Measurements from ENCODE around the gene NADK. TPM values are rescaled to one million over a fixed set of nuclear protein-coding genes. Genes with fewer than 3 reads are reported as not detected.

The NADK gene
- total RNA-seq, 1 experiment from 2014 or later = 107 TPM

DNA sequence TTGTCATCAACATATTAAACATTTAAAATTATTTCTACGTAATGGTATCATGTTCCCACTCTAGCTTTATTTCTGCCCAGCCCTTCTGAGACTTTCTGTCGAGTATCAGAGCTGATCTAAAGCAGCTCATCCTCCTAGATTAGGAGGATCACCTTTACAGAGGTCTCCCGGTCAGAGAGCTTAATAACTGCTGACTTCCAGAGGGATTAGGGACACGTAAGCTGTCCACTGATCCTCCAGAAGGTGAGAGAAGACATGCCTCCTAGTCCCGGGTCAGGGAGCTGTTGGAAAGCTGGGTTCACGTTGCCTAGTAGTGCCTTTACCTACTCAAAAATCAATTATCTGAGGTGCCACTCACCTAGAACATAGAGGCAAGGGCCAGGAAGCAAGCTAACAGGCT lies 31.2 kb upstream of the NADK start:
- Mint-ChIP-seq H3K27me3 (ENCODE audit: insufficient read depth, unreplicated experiment) (no peaks in the 10 kb centered on the region), H3K27ac (ENCODE audit: low read depth, unreplicated experiment) (no peak overlapping the region), H3K4me1 (ENCODE audit: insufficient read depth, unreplicated experiment) (no peaks in the 10 kb centered on the region), H3K9me3 (ENCODE audit: unreplicated experiment) (no peaks in the 10 kb centered on the region), H3K36me3 (ENCODE audit: insufficient read depth, unreplicated experiment) (peaks cover 87% of the 10 kb centered on the region), H3K4me3 (ENCODE audit: unreplicated experiment) (no peak overlapping the region)
- TF ChIP-seq, protein P1, sequence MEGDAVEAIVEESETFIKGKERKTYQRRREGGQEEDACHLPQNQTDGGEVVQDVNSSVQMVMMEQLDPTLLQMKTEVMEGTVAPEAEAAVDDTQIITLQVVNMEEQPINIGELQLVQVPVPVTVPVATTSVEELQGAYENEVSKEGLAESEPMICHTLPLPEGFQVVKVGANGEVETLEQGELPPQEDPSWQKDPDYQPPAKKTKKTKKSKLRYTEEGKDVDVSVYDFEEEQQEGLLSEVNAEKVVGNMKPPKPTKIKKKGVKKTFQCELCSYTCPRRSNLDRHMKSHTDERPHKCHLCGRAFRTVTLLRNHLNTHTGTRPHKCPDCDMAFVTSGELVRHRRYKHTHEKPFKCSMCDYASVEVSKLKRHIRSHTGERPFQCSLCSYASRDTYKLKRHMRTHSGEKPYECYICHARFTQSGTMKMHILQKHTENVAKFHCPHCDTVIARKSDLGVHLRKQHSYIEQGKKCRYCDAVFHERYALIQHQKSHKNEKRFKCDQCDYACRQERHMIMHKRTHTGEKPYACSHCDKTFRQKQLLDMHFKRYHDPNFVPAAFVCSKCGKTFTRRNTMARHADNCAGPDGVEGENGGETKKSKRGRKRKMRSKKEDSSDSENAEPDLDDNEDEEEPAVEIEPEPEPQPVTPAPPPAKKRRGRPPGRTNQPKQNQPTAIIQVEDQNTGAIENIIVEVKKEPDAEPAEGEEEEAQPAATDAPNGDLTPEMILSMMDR (IDR thresholded peaks at IDR 0.05; ENCODE audit: unreplicated experiment) = no peak
- DNase-seq (ENCODE audit: unreplicated experiment) = no peak
- ChIA-PET POLR2A (interaction anchor here (1.4 kb wide), 1 partner anchor 82 kb away, joined by 3 read pairs; no protein-coding TSS in a partner anchor), CTCF (interaction anchor here (0.7 to 2.5 kb wide), 3 partner anchors 14 to 171 kb away, joined by 3 to 12 read pairs (median 4); no protein-coding TSS in a partner anchor)
- BruUV-seq (replicated peaks) = no TSS peak
- intact Hi-C loops (cut with micrococcal nuclease) = no loop called here

DNA sequence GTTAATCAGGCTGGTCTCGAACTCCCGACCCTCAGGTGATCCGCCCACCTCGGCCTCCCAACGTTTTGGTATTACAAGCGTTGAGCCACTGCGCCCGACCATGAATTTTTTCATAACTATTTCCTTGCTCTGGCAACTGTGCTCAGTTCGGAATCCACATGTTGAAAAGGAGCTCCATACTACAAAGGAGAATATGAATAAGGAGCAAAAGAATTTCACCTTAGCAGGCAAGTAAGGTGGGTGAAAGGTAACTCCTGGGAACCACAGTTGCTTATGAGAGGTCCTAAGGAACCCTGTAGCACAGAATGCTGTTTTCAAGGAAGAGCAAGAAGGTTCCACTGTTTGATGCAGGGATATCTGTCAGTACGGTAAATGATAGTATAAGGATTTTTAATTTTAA lies 29.9 kb upstream of the NADK start:
- H3K27me3 Mint-ChIP-seq (ENCODE audit: insufficient read depth, unreplicated experiment) = no peaks in the 10 kb centered on the region
- H3K4me1 Mint-ChIP-seq (ENCODE audit: insufficient read depth, unreplicated experiment) = no peaks in the 10 kb centered on the region
- peaks cover 87% of the 10 kb centered on the region for H3K36me3 Mint-ChIP-seq (ENCODE audit: insufficient read depth, unreplicated experiment)
- ChIA-PET POLR2A (no interaction called here), CTCF (interaction anchor here (0.6 to 2.5 kb wide), 5 partner anchors 16 to 97 kb away, joined by 3 to 12 read pairs (median 3); no protein-coding TSS in a partner anchor)
- H3K4me3 Mint-ChIP-seq (ENCODE audit: unreplicated experiment) = no peak overlapping the region
- BruUV-seq (replicated peaks) = no TSS peak
- DNase-seq (ENCODE audit: unreplicated experiment) = no peak
- no peak overlapping the region for H3K27ac Mint-ChIP-seq (ENCODE audit: low read depth, unreplicated experiment)
- H3K9me3 Mint-ChIP-seq (ENCODE audit: unreplicated experiment) = no peaks in the 10 kb centered on the region
- TF ChIP-seq, protein P1 (IDR thresholded peaks at IDR 0.05; ENCODE audit: unreplicated experiment) = no peak
- intact Hi-C loops (cut with micrococcal nuclease) = no loop called here

DNA sequence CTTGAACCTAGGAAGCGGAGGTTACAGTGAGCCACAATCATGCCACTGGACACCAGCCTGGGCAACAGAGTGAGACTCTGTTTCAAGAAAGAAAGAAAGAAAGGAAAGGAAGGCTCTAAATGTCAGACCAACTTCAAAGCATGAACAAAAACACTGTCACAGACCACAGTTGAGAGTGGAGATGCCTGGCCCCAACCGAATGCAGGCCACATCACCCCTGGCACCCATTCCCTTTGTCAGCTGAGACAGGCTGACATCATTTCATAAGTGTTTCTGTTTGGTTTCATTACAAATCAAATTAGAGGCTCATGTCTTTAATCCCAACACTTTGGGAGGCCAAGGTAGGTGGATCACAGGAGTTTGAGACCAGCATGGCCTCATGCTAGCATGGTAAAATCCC lies 28.6 kb upstream of the NADK start:
- BruUV-seq (replicated peaks) = no TSS peak

DNA sequence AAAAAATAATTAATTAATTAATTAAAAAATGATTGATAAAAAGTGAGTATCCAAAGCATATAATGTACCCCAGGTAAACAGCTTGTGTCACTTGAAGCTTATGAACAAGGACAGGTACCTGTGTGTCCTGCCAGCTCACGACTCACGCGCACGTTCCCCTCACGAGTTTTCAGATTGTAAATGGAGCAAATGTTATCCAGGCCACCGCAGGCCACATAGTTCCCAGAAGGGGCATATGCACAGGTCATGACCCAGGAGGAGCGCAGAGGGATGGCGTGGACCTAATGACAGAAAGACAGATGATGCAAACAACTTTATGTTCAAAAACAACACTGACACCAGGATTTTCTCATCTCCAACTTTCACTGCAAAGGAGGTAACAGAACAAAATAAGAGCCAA lies 26.0 kb upstream of the NADK start:
- H3K4me1 Mint-ChIP-seq (ENCODE audit: insufficient read depth, unreplicated experiment) = no peaks in the 10 kb centered on the region
- peaks cover 100% of the 10 kb centered on the region for H3K36me3 Mint-ChIP-seq (ENCODE audit: insufficient read depth, unreplicated experiment)
- POLR2A ChIA-PET = interaction anchor here (0.7 kb wide), 1 partner anchor 80 kb away, joined by 3 read pairs; no protein-coding TSS in a partner anchor
- CTCF ChIA-PET = interaction anchor here (1.0 to 1.4 kb wide), 2 partner anchors 9 to 102 kb away, joined by 4 to 6 read pairs; no protein-coding TSS in a partner anchor
- no peaks in the 10 kb centered on the region for H3K9me3 Mint-ChIP-seq (ENCODE audit: unreplicated experiment)
- no peak for DNase-seq (ENCODE audit: unreplicated experiment)
- no peak overlapping the region for H3K27ac Mint-ChIP-seq (ENCODE audit: low read depth, unreplicated experiment)
- no peaks in the 10 kb centered on the region for H3K27me3 Mint-ChIP-seq (ENCODE audit: insufficient read depth, unreplicated experiment)
- BruUV-seq (replicated peaks) = no TSS peak
- intact Hi-C loops (cut with micrococcal nuclease) = no loop called here
- TF ChIP-seq, protein P1 (IDR thresholded peaks at IDR 0.05; ENCODE audit: unreplicated experiment) = no peak
- no peak overlapping the region for H3K4me3 Mint-ChIP-seq (ENCODE audit: unreplicated experiment)

More for the DNA sequence above, 28.6 kb upstream of the NADK start:
- Mint-ChIP-seq H3K9me3 (ENCODE audit: unreplicated experiment) (no peaks in the 10 kb centered on the region), H3K4me1 (ENCODE audit: insufficient read depth, unreplicated experiment) (no peaks in the 10 kb centered on the region), H3K36me3 (ENCODE audit: insufficient read depth, unreplicated experiment) (peaks cover 87% of the 10 kb centered on the region), H3K4me3 (ENCODE audit: unreplicated experiment) (no peak overlapping the region), H3K27ac (ENCODE audit: low read depth, unreplicated experiment) (no peak overlapping the region), H3K27me3 (ENCODE audit: insufficient read depth, unreplicated experiment) (no peaks in the 10 kb centered on the region)
- TF ChIP-seq, protein P1 (IDR thresholded peaks at IDR 0.05; ENCODE audit: unreplicated experiment) = no peak
- intact Hi-C loops (cut with micrococcal nuclease) = no loop called here
- no peak for DNase-seq (ENCODE audit: unreplicated experiment)
- POLR2A ChIA-PET = no interaction called here
- CTCF ChIA-PET = interaction anchor here (0.6 to 1.9 kb wide), 3 partner anchors 99 to 529 kb away, joined by 3 to 10 read pairs (median 4); no protein-coding TSS in a partner anchor

Measured in MCF 10A (cell line).